GM12878 (cell line): Measurements from ENCODE around the gene TRAPPC3. TPM values are rescaled to one million over a fixed set of nuclear protein-coding genes. Genes with fewer than 3 reads are reported as not detected.

Source experiments
- BCL11A ChIP-seq: IDR thresholded peaks from 2 replicates; pipeline ENCODE4 v1.6.1; 2011; ENCODE audit warnings: low read depth, low read length
- CBX5 ChIP-seq: sonication (generic); IDR thresholded peaks from 2 replicates; pipeline ENCODE4 v1.6.1; 2016; ENCODE audit warnings: low read depth, moderate library complexity, mild to moderate bottlenecking, inconsistent platforms
- CREB1 ChIP-seq: IDR thresholded peaks from 2 replicates; pipeline ENCODE4 v1.6.1; 2012; ENCODE audit warnings: low read depth, mild to moderate bottlenecking, inconsistent platforms
- CUX1 ChIP-seq: IDR thresholded peaks from 2 replicates; pipeline ENCODE4 v1.6.1; 2012; ENCODE audit warnings: improper control_type of control experiment, low read depth, low read length; ENCODE audit not compliant: insufficient replicate concordance
- FOXM1 ChIP-seq: IDR thresholded peaks from 2 replicates; pipeline ENCODE4 v1.6.1; 2012; ENCODE audit warnings: low read depth, mild to moderate bottlenecking, inconsistent platforms, low read length, moderate library complexity
- IKZF1 ChIP-seq: fragments of 450-650 bp; conservative IDR thresholded peaks from 2 replicates; pipeline ENCODE4 v1.6.1; 2017; ENCODE audit warnings: antibody characterized with exemption, mild to moderate bottlenecking
- NBN ChIP-seq: fragments of 450-650 bp; IDR thresholded peaks from 2 replicates; pipeline ENCODE4 v1.6.1; 2016
- POU2F2 ChIP-seq: IDR thresholded peaks from 3 replicates; pipeline ENCODE4 v1.6.1; 2011; ENCODE audit warnings: low read depth, mild to moderate bottlenecking, low read length, borderline replicate concordance
- RB1 ChIP-seq: fragments of 450-650 bp; formaldehyde crosslinking; IDR thresholded peaks from 2 replicates; pipeline ENCODE4 v1.6.1; 2017; ENCODE audit warnings: mild to moderate bottlenecking, borderline replicate concordance
- RBBP5 ChIP-seq: fragments of 200-600 bp; sonication (generic); conservative IDR thresholded peaks from 2 replicates; pipeline ENCODE4 v1.6.1; 2016
- REST ChIP-seq: IDR thresholded peaks from 2 replicates; pipeline ENCODE4 v1.6.1; 2012; ENCODE audit warnings: mild to moderate bottlenecking, low read depth, low read length
- SIX5 ChIP-seq: IDR thresholded peaks from 2 replicates; pipeline ENCODE4 v1.6.1; 2011; ENCODE audit warnings: mild to moderate bottlenecking, low read depth, low read length, moderate library complexity; ENCODE audit not compliant: severe bottlenecking
- SP1 ChIP-seq: IDR thresholded peaks from one replicate; pipeline ENCODE4 v1.6.1; 2011; ENCODE audit warnings: low read depth, low read length
- polyA plus RNA-seq, 11 experiments: library from polyadenylated mRNA; depleted of rRNA in 4 of 11; unstranded in 6 of 11; stranded (reverse) in 5 of 11; fragments of >200 nt; fragmentation: Nextera tagmentation in 4 of 11; fragmentation: Illumina TruSeq in 1 of 11; extraction: Ambion mirVana in 4 of 11; extraction: Trizol in 1 of 11; gene quantifications; 1 replicate in 1 of 11; 2 replicates in 10 of 11; pipeline versions ENCODE4 v1.2.1 to v1.2.3, GENCODE V29; 2011 to 2016; ENCODE audit warnings: inconsistent platforms in 2 of 11, missing spikeins in 2 of 11, low read depth in 1 of 11
- total RNA-seq, 4 experiments: library from RNA; depleted of rRNA in 3 of 4; stranded (reverse); fragments of >200 nt in 3 of 4; fragmentation: Illumina TruSeq in 1 of 4; extraction: Trizol in 1 of 4; gene quantifications; 2 replicates each; pipeline versions ENCODE4 v1.2.1 to v1.2.3, GENCODE V29; 2013 to 2021
- TF ChIP-seq, protein P1 (sequence below): fragments of 150-350 bp; IDR thresholded peaks from 2 replicates; pipeline ENCODE4 v1.6.1; 2014; ENCODE audit warnings: mild to moderate bottlenecking, low read depth, low read length
- TF ChIP-seq, protein P2 (sequence below): IDR thresholded peaks from 2 replicates; pipeline ENCODE4 v1.6.1; 2011; ENCODE audit warnings: borderline replicate concordance, low read depth, mild to moderate bottlenecking, moderate library complexity, mixed read lengths, low read length; ENCODE audit not compliant: insufficient read depth; ENCODE audit errors: extremely low read length
- TF ChIP-seq, protein P3 (sequence below): IDR thresholded peaks from 2 replicates; pipeline ENCODE4 v1.6.1; 2012; ENCODE audit warnings: low read depth, low read length, improper control_type of control experiment
- TF ChIP-seq, protein P4 (sequence below): IDR thresholded peaks from 2 replicates; pipeline ENCODE4 v1.6.1; 2012; ENCODE audit warnings: low read depth, low read length, improper control_type of control experiment

TRAPPC3 gene
- total and polyA plus RNA-seq, 10 of the 15 experiments (the other 5 are each of a cell fraction or from before 2014, with no cell fraction given), result 14.7 to 122 (median 70.5) TPM

GRCh38 chr1:36149237-36149972 lies at the start of gene TRAPPC3 (continued):
- peak; percentile 63 for TF ChIP-seq SP1
- TF ChIP-seq CREB1, result no peak
- no peak for TF ChIP-seq FOXM1
- TF ChIP-seq NBN, result peak; percentile 74
- 0 out of 2 replicates have a peak, but pooled peaks have one; percentile 12 for TF ChIP-seq REST
- peak; percentile 82; the same call in 1 of the 2 replicates for TF ChIP-seq RB1
- TF ChIP-seq, protein P1, sequence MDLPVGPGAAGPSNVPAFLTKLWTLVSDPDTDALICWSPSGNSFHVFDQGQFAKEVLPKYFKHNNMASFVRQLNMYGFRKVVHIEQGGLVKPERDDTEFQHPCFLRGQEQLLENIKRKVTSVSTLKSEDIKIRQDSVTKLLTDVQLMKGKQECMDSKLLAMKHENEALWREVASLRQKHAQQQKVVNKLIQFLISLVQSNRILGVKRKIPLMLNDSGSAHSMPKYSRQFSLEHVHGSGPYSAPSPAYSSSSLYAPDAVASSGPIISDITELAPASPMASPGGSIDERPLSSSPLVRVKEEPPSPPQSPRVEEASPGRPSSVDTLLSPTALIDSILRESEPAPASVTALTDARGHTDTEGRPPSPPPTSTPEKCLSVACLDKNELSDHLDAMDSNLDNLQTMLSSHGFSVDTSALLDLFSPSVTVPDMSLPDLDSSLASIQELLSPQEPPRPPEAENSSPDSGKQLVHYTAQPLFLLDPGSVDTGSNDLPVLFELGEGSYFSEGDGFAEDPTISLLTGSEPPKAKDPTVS, result peak; percentile 33; the same call in 1 of the 2 replicates
- peak; percentile 80 for TF ChIP-seq POU2F2
- TF ChIP-seq, protein P2, sequence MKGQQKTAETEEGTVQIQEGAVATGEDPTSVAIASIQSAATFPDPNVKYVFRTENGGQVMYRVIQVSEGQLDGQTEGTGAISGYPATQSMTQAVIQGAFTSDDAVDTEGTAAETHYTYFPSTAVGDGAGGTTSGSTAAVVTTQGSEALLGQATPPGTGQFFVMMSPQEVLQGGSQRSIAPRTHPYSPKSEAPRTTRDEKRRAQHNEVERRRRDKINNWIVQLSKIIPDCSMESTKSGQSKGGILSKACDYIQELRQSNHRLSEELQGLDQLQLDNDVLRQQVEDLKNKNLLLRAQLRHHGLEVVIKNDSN, result peak; percentile 55
- TF ChIP-seq RBBP5, result no peak
- TF ChIP-seq, protein P3, sequence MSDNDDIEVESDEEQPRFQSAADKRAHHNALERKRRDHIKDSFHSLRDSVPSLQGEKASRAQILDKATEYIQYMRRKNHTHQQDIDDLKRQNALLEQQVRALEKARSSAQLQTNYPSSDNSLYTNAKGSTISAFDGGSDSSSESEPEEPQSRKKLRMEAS, result peak; percentile 67; the same call in 1 of the 2 replicates
- no peak for TF ChIP-seq CBX5
- no peak for TF ChIP-seq BCL11A
- peak; percentile 100 for TF ChIP-seq IKZF1
- peak; percentile 98 for TF ChIP-seq SIX5
- TF ChIP-seq CUX1, result no peak
- TF ChIP-seq, protein P4, sequence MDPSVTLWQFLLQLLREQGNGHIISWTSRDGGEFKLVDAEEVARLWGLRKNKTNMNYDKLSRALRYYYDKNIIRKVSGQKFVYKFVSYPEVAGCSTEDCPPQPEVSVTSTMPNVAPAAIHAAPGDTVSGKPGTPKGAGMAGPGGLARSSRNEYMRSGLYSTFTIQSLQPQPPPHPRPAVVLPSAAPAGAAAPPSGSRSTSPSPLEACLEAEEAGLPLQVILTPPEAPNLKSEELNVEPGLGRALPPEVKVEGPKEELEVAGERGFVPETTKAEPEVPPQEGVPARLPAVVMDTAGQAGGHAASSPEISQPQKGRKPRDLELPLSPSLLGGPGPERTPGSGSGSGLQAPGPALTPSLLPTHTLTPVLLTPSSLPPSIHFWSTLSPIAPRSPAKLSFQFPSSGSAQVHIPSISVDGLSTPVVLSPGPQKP, result no peak; the same call in 1 of the 2 replicates
